IMR-90 (cell line): Measurements from ENCODE around the gene GAPVD1. TPM values are rescaled to one million over a fixed set of nuclear protein-coding genes. Genes with fewer than 3 reads are reported as not detected.

Experiments used
- ATAC-seq: fragments of 200-7000 bp; cut with Tn5 transposase; 2 replicates; pipeline ENCODE4 v1.9.1; 2020; ENCODE audit warnings: low read depth, mild to moderate bottlenecking, moderate library complexity
- BruUV-seq: library from RNA; stranded (reverse); fragments of 400-500 nt; replicated peaks from 2 replicates; lab custom pipeline; 2021; lab: Mats Ljungman, UMichigan
- CTCF ChIA-PET: fragments of 300-600 bp; formaldehyde crosslinking; extraction: SDS; loops from one replicate; lab custom pipeline; 2021; ENCODE audit warnings: antibody characterized with exemption; lab: Yijun Ruan, JAX
- POLR2A ChIA-PET: fragments of 300-600 bp; sonication (Branson Sonifier 250); formaldehyde crosslinking; loops from one replicate; lab custom pipeline; 2022; ENCODE audit warnings: antibody characterized with exemption; ENCODE audit not compliant: unreplicated experiment; lab: Charles Lee
- DNase-seq: peaks from one replicate; pipeline ENCODE4 v3.0.0; 2013
- H2AFZ ChIP-seq: replicated peaks from 2 replicates; pipeline ENCODE3; 2013; ENCODE audit warnings: low read length, mild to moderate bottlenecking; ENCODE audit not compliant: poor library complexity
- H2AK5ac ChIP-seq: 2 replicates; pipeline ENCODE4 v1.6.1; 2013; ENCODE audit warnings: low read depth, low read length, inconsistent platforms
- H2AK9ac ChIP-seq: replicated peaks from 2 replicates; pipeline ENCODE3; 2013; ENCODE audit warnings: mild to moderate bottlenecking, low read depth, low read length, moderate library complexity; ENCODE audit not compliant: poor library complexity
- H2BK120ac ChIP-seq: 2 replicates; pipeline ENCODE4 v1.6.1; 2013; ENCODE audit warnings: low read depth, low read length, inconsistent platforms
- H2BK15ac ChIP-seq: 3 replicates; pipeline ENCODE4 v1.6.1; 2013; ENCODE audit warnings: low read depth, low read length, inconsistent platforms
- H2BK20ac ChIP-seq: 2 replicates; pipeline ENCODE4 v1.6.1; 2013; ENCODE audit warnings: low read depth, mild to moderate bottlenecking, inconsistent platforms, low read length, moderate library complexity
- H2BK5ac ChIP-seq: 2 replicates; pipeline ENCODE4 v1.6.1; 2013; ENCODE audit warnings: mild to moderate bottlenecking, low read depth, low read length, inconsistent platforms; ENCODE audit not compliant: poor library complexity, severe bottlenecking
- H3K14ac ChIP-seq: replicated peaks from 2 replicates; pipeline ENCODE4 v1.6.1; 2013; ENCODE audit warnings: low read depth, low read length, inconsistent platforms
- H3K18ac ChIP-seq: 2 replicates; pipeline ENCODE4 v1.6.1; 2013; ENCODE audit warnings: low read depth, low read length, control low read depth
- H3K23ac ChIP-seq: 2 replicates; pipeline ENCODE4 v1.6.1; 2013; ENCODE audit warnings: low read depth, low read length, inconsistent platforms
- H3K27ac ChIP-seq: 2 replicates; pipeline ENCODE4 v1.5.1; 2013; ENCODE audit warnings: mild to moderate bottlenecking, control low read depth, low read length; ENCODE audit not compliant: insufficient read depth
- H3K27me3 ChIP-seq: 2 replicates; pipeline ENCODE4 v1.6.1; 2013; ENCODE audit warnings: low read length; ENCODE audit not compliant: control insufficient read depth, insufficient read depth
- H3K36me3 ChIP-seq: 2 replicates; pipeline ENCODE4 v1.6.1; 2013; ENCODE audit warnings: low read length, mixed read lengths; ENCODE audit not compliant: control insufficient read depth, insufficient read depth
- H3K4ac ChIP-seq: 2 replicates; pipeline ENCODE4 v1.6.1; 2013; ENCODE audit warnings: low read depth, low read length, inconsistent platforms
- H3K4me1 ChIP-seq: 2 replicates; pipeline ENCODE4 v1.6.1; 2013; ENCODE audit warnings: low read length, mixed read lengths; ENCODE audit not compliant: control insufficient read depth, insufficient read depth
- H3K4me2 ChIP-seq: 2 replicates; pipeline ENCODE4 v1.6.1; 2013; ENCODE audit warnings: low read depth, mild to moderate bottlenecking, control low read depth, low read length, moderate library complexity
- H3K4me3 ChIP-seq: 2 replicates; pipeline ENCODE4 v1.5.1; 2013; ENCODE audit warnings: low read depth, mild to moderate bottlenecking, control low read depth, low read length, moderate library complexity; ENCODE audit not compliant: insufficient read depth
- H3K56ac ChIP-seq: 2 replicates; pipeline ENCODE4 v1.6.1; 2013; ENCODE audit warnings: low read length, inconsistent platforms; ENCODE audit not compliant: insufficient read depth; ENCODE audit errors: extremely low read depth
- H3K79me1 ChIP-seq, 2 experiments: 2 replicates each; pipeline ENCODE4 v1.6.1; 2013; ENCODE audit warnings: low read length in 2 of 2, inconsistent platforms in 1 of 2, low read depth in 1 of 2
- H3K9ac ChIP-seq: 2 replicates; pipeline ENCODE4 v1.6.1; 2013; ENCODE audit warnings: low read depth, low read length, control low read depth
- H3K9me1 ChIP-seq: 2 replicates; pipeline ENCODE4 v1.6.1; 2013; ENCODE audit warnings: low read length, inconsistent platforms; ENCODE audit not compliant: insufficient read depth
- H3K9me3 ChIP-seq: 2 replicates; pipeline ENCODE4 v1.6.1; 2013; ENCODE audit warnings: low read length; ENCODE audit not compliant: control insufficient read depth, insufficient read depth
- H4K20me1 ChIP-seq: 2 replicates; pipeline ENCODE4 v1.6.1; 2013; ENCODE audit warnings: low read length, inconsistent platforms; ENCODE audit not compliant: insufficient read depth
- H4K5ac ChIP-seq: 2 replicates; pipeline ENCODE4 v1.6.1; 2013; ENCODE audit warnings: mild to moderate bottlenecking, low read depth, low read length, control low read depth
- H4K8ac ChIP-seq, 2 experiments: 2 replicates each; pipeline ENCODE4 v1.6.1; 2013; ENCODE audit warnings: low read depth in 2 of 2, low read length in 2 of 2, control low read depth in 1 of 2, inconsistent platforms in 1 of 2
- H4K91ac ChIP-seq: 2 replicates; pipeline ENCODE4 v1.6.1; 2013; ENCODE audit warnings: low read depth, low read length, inconsistent platforms; ENCODE audit not compliant: insufficient read depth
- BHLHE40 ChIP-seq: fragments of 150-350 bp; IDR thresholded peaks from 2 replicates; pipeline ENCODE4 v1.6.1; 2016; ENCODE audit warnings: mild to moderate bottlenecking, low read depth, low read length
- CEBPB ChIP-seq: IDR thresholded peaks from 2 replicates; pipeline ENCODE4 v1.6.1; 2012; ENCODE audit warnings: low read depth, low read length, improper control_type of control experiment
- CHD1 ChIP-seq: IDR thresholded peaks from 2 replicates; pipeline ENCODE4 v1.6.1; 2012; ENCODE audit warnings: low read depth, low read length, improper control_type of control experiment
- CTCF ChIP-seq: conservative IDR thresholded peaks from 2 replicates; pipeline ENCODE4 v1.5.1; 2012; ENCODE audit warnings: mild to moderate bottlenecking, low read depth, low read length, improper control_type of control experiment
- ELK1 ChIP-seq: fragments of 150-350 bp; IDR thresholded peaks from 2 replicates; pipeline ENCODE4 v1.6.1; 2016; ENCODE audit warnings: low read depth, mild to moderate bottlenecking, low read length, moderate library complexity, borderline replicate concordance
- FOS ChIP-seq: fragments of 150-350 bp; IDR thresholded peaks from 2 replicates; pipeline ENCODE4 v1.6.1; 2016; ENCODE audit warnings: low read depth, low read length
- MAFK ChIP-seq: IDR thresholded peaks from 2 replicates; pipeline ENCODE4 v1.6.1; 2012; ENCODE audit warnings: low read depth, low read length, improper control_type of control experiment
- MAZ ChIP-seq: IDR thresholded peaks from 2 replicates; pipeline ENCODE4 v1.6.1; 2012; ENCODE audit warnings: low read depth, mild to moderate bottlenecking, low read length, improper control_type of control experiment, moderate library complexity, borderline replicate concordance
- MXI1 ChIP-seq: IDR thresholded peaks from 2 replicates; pipeline ENCODE4 v1.6.1; 2012; ENCODE audit warnings: low read depth, mild to moderate bottlenecking, low read length, moderate library complexity, borderline replicate concordance
- NFE2L2 ChIP-seq: fragments of 150-350 bp; IDR thresholded peaks from 2 replicates; pipeline ENCODE4 v1.6.1; 2016; ENCODE audit warnings: low read depth, mild to moderate bottlenecking, low read length
- POLR2A ChIP-seq: IDR thresholded peaks from 2 replicates; pipeline ENCODE4 v1.6.1; 2012; ENCODE audit warnings: mild to moderate bottlenecking, low read depth, low read length
- RAD21 ChIP-seq: IDR thresholded peaks from 2 replicates; pipeline ENCODE4 v1.6.1; 2012; ENCODE audit warnings: low read length, improper control_type of control experiment
- RCOR1 ChIP-seq: IDR thresholded peaks from 2 replicates; pipeline ENCODE4 v1.6.1; 2012; ENCODE audit warnings: mild to moderate bottlenecking, low read length, improper control_type of control experiment; ENCODE audit not compliant: insufficient replicate concordance
- RFX5 ChIP-seq: IDR thresholded peaks from 2 replicates; pipeline ENCODE4 v1.8.0; 2012; ENCODE audit warnings: low read depth, mild to moderate bottlenecking, low read length, moderate library complexity
- SMC3 ChIP-seq: fragments of 150-350 bp; IDR thresholded peaks from 2 replicates; pipeline ENCODE4 v1.6.1; 2016; ENCODE audit warnings: low read depth, mild to moderate bottlenecking, antibody characterized with exemption, low read length, moderate library complexity
- USF2 ChIP-seq: fragments of 150-350 bp; IDR thresholded peaks from 2 replicates; pipeline ENCODE4 v1.6.1; 2017; ENCODE audit warnings: mild to moderate bottlenecking, antibody characterized with exemption, low read length, low read depth
- WGBS, 2 experiments: methylation state at CpG; one replicate each; pipeline versions ENCODE4 v1.1.5 to v1.1.7; 2013; ENCODE audit warnings: missing lambda C conversion rate in 2 of 2; ENCODE audit not compliant: insufficient read length in 1 of 2; ENCODE audit errors: extremely low coverage in 2 of 2; 5-methylcytosine and 5-hydroxymethylcytosine counted together
- dilution Hi-C: fragments of 300-500 bp; cut with HindIII; formaldehyde crosslinking; loops from one replicate; pipeline ENCODE4 v1.14.3; 2018; ENCODE audit warnings: low sequenced_read_pairs; ENCODE audit not compliant: unreplicated experiment
- in situ Hi-C: fragments of 300-500 bp; cut with MboI; formaldehyde crosslinking; loops from 3 replicates; pipeline ENCODE4 v1.14.3; 2019; ENCODE audit warnings: low sequenced_read_pairs, inconsistent platforms, mixed read lengths
- intact Hi-C: fragments of 100-400 bp; cut with micrococcal nuclease; formaldehyde crosslinking; loops from 2 replicates; pipeline ENCODE4 v1.10.0; 2022
- polyA plus RNA-seq, 3 experiments: library from polyadenylated mRNA; depleted of rRNA; stranded (reverse); fragments of >200 nt; gene quantifications; 2 replicates each; pipeline ENCODE4 v1.2.3, GENCODE V29; 2012; ENCODE audit warnings: low replicate concordance in 1 of 3
- total RNA-seq: library from RNA; depleted of rRNA; stranded (reverse); fragments of >200 nt; gene quantifications from 2 replicates; pipeline ENCODE4 v1.2.3, GENCODE V29; 2012

GAPVD1 gene
- total and polyA plus RNA-seq, 2 of the 4 experiments (the other 2 are of a cell fraction): 13.8 to 50.9 TPM

GRCh38 chr9:125398243-125398642, 136.6 kb downstream of the GAPVD1 start:
- Histone ChIP-seq H2BK15ac (no peak overlapping the region), H3K9ac (no peak overlapping the region), H2AK5ac (no peak overlapping the region), H4K8ac (no peak overlapping the region), H2BK5ac (no peak overlapping the region), H3K27ac (no peak overlapping the region), H2BK120ac (no peak overlapping the region), H2BK20ac (no peak overlapping the region), H3K9me1 (no peaks in the 10 kb centered on the region), H3K27me3 (peaks cover 3% of the 10 kb centered on the region; the same call in 1 of the 2 replicates), H3K23ac (no peak overlapping the region), H3K4me3 (no peak overlapping the region), H4K5ac (no peak overlapping the region), H3K56ac (no peak overlapping the region), H3K14ac (no peak overlapping the region), H3K4ac (no peak overlapping the region), H3K4me1 (no peaks in the 10 kb centered on the region), H3K9me3 (0 out of 2 replicates have a peak, but pooled peaks cover 2% of the 10 kb centered on the region), H2AK9ac (no peak overlapping the region), H2AFZ (no peak overlapping the region), H4K91ac (no peak overlapping the region), H3K18ac (no peak overlapping the region), H4K20me1 (no peaks in the 10 kb centered on the region), H3K4me2 (no peak overlapping the region), H3K36me3 (no peaks in the 10 kb centered on the region), H3K79me1 (no peaks in the 10 kb centered on the region)
- ChIA-PET CTCF (no interaction called here), POLR2A (no interaction called here)
- dilution Hi-C loops: no loop called here
- intact Hi-C loops: no loop called here
- no CpG with 5 or more reads among the region's 1 CpG for WGBS, 2 experiments
- no peak for DNase-seq
- in situ Hi-C loops: no loop called here
- TF ChIP-seq USF2 (no peak), MXI1 (no peak), MAZ (no peak), FOS (no peak), CTCF (no peak), CHD1 (no peak), MAFK (no peak), RCOR1 (no peak), RFX5 (no peak), BHLHE40 (no peak), POLR2A (no peak), CEBPB (no peak), NFE2L2 (no peak), ELK1 (no peak), RAD21 (no peak), SMC3 (no peak)
- ATAC-seq: no peak
- BruUV-seq: no TSS peak
